ENCODE results near the gene SPATS2L.

GRCh38 chr2:200331061-200331400 is 24.5 kb downstream of the SPATS2L start:
- TF ChIP-seq CTCF (IDR thresholded peaks at IDR 0.05), result no peak
- no peak for TF ChIP-seq POLR2A (IDR thresholded peaks at IDR 0.05)
